Panc1 (cell line): ENCODE data around the gene IRF7. TPM values are rescaled to one million over a fixed set of nuclear protein-coding genes. Genes with fewer than 3 reads are reported as not detected.

Experiments used
- ATAC-seq: fragments of 200-7000 bp; cut with Tn5 transposase; 2 replicates; pipeline ENCODE4 v1.9.1; 2020; ENCODE audit warnings: mild to moderate bottlenecking, moderate library complexity
- BruUV-seq: library from RNA; stranded (reverse); fragments of 400-500 nt; replicated peaks from 2 replicates; lab custom pipeline; 2021; lab: Mats Ljungman, UMichigan
- CTCF ChIA-PET: fragments of 300-600 bp; sonication (Branson Sonifier 250); formaldehyde crosslinking; loops from one replicate; lab custom pipeline; 2022; ENCODE audit warnings: antibody characterized with exemption; lab: Charles Lee
- POLR2A ChIA-PET: fragments of 300-600 bp; sonication (Branson Sonifier 250); formaldehyde crosslinking; loops from one replicate; lab custom pipeline; 2022; ENCODE audit warnings: antibody characterized with exemption; lab: Charles Lee
- DNase-seq: peaks from one replicate; pipeline ENCODE4 v3.0.0-alpha.2; 2010; ENCODE audit warnings: low read depth, low spot score
- H3K27ac ChIP-seq: 2 replicates; pipeline ENCODE4 v1.5.1; 2011; ENCODE audit warnings: mild to moderate bottlenecking, low read length, inconsistent platforms
- H3K27me3 ChIP-seq: fragments of 200-500 bp; sonication (Bioruptor generic); 2 replicates; pipeline ENCODE4 v1.6.0; 2014; ENCODE audit warnings: low read length, inconsistent platforms; ENCODE audit not compliant: control insufficient read depth, insufficient read depth
- H3K36me3 ChIP-seq: fragments of 200-500 bp; sonication (Bioruptor generic); 2 replicates; pipeline ENCODE4 v1.5.1; 2014; ENCODE audit warnings: inconsistent platforms, mild to moderate bottlenecking, low read length, moderate library complexity; ENCODE audit not compliant: control insufficient read depth, insufficient read depth
- H3K4me1 ChIP-seq: 2 replicates; pipeline ENCODE4 v1.5.1; 2011; ENCODE audit warnings: inconsistent platforms, mild to moderate bottlenecking, low read length, moderate library complexity; ENCODE audit not compliant: control insufficient read depth, insufficient read depth
- H3K4me3 ChIP-seq, 2 experiments: 2 replicates each; pipeline ENCODE4 v1.5.1; 2011 to 2012; ENCODE audit warnings: low read depth in 2 of 2, low read length in 2 of 2, mild to moderate bottlenecking in 2 of 2, inconsistent platforms in 1 of 2, moderate library complexity in 1 of 2
- H3K9me3 ChIP-seq: fragments of 200-500 bp; sonication (Bioruptor generic); 2 replicates; pipeline ENCODE4 v1.5.1; 2014; ENCODE audit warnings: low read depth, mild to moderate bottlenecking, inconsistent platforms, low read length, moderate library complexity; ENCODE audit not compliant: control insufficient read depth, insufficient read depth
- POLR2AphosphoS5 ChIP-seq: IDR thresholded peaks from 2 replicates; pipeline ENCODE4 v1.6.1; 2012; ENCODE audit warnings: mild to moderate bottlenecking, low read depth, low read length, moderate library complexity
- SIN3A ChIP-seq: IDR thresholded peaks from 2 replicates; pipeline ENCODE4 v1.6.1; 2012; ENCODE audit warnings: low read depth, mild to moderate bottlenecking, low read length, moderate library complexity, borderline replicate concordance; ENCODE audit not compliant: insufficient read depth
- TCF7L2 ChIP-seq: IDR thresholded peaks from 2 replicates; pipeline ENCODE4 v1.6.1; 2011; ENCODE audit warnings: mild to moderate bottlenecking, low read depth, low read length, inconsistent platforms
- in situ Hi-C: cut with HindIII; loops from 2 replicates; pipeline ENCODE4 v1.10.0; 2016; ENCODE audit warnings: low sequenced_read_pairs, low pct_unique_long_range_greater_than_20kb
- intact Hi-C: fragments of 100-400 bp; cut with micrococcal nuclease; formaldehyde crosslinking; loops from one replicate; pipeline ENCODE4 v1.10.0; 2022; ENCODE audit not compliant: unreplicated experiment
- total RNA-seq: library from RNA; stranded (reverse); gene quantifications from one replicate; pipeline ENCODE4 v1.2.1, GENCODE V29; 2021; ENCODE audit not compliant: unreplicated experiment
- TF ChIP-seq, protein P1 (sequence below): fragments of 450-650 bp; IDR thresholded peaks from 2 replicates; pipeline ENCODE4 v1.5.1; 2017; ENCODE audit warnings: mild to moderate bottlenecking
- TF ChIP-seq, protein P2 (sequence below), 2 experiments: IDR thresholded peaks; 2 replicates each; pipeline ENCODE4 v1.6.1; 2011 to 2012; ENCODE audit warnings: low read depth in 2 of 2, control low read depth in 1 of 2, low read length in 1 of 2, mild to moderate bottlenecking in 1 of 2, moderate library complexity in 1 of 2; ENCODE audit not compliant: insufficient read depth in 1 of 2

Gene IRF7
- total RNA-seq, 1 experiment from 2014 or later: 23.9 TPM

DNA sequence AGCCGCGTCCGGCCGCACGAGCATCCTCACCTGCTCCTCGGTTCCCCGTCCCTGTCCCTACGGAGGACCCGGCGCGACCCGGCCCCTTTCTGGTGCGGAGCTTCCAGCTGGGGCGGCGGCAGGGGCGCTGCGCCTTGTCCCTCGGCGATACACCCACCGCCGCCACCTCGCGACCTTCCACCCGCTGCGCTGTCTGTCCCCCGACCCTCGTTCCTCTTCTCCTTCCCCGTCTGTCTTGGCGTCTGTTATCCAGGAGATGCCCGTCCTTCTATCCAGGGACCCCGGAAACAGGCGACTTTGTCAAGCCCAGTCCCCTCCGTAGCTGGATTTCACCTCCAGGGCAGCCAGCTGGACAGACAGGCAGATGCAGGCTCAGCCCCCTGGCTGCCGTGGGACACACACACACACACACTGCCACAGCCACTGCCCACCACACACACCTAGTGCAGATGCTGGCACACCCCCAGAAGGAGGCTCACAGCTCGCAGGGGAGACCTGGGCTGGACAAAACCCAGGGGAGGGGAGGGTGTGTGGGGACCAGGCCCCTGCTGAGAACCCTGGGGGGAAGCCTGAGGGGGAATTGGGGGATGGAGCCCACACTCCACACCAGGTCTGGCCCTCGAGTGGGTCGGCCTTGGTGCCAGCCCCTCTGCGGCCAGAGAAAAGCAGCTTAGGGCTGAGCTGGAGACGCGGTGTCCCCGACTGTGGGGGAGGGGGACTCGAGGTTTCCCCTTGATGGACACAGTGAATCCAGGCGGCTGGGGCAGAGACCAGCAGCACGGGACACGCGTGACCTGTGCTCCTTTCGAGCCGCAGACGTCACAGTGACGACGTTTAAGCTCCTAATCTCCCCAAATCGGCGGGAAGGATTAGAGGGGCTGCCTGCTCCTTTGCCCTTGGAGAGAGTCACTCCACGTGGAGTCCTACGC is 22.1 kb upstream of the IRF7 start:
- ATAC-seq (no peak), DNase-seq (no peak)
- ChIA-PET CTCF (interaction anchor here (0.8 kb wide), 1 partner anchor 91 kb away, joined by 5 read pairs; no protein-coding TSS in a partner anchor), POLR2A (interaction anchor here (0.6 kb wide), 1 partner anchor 57 kb away, joined by 4 read pairs; the partner anchor contains the start of gene DEAF1)
- intact Hi-C loops: no loop called here
- no peaks in the 10 kb centered on the region for H3K9me3 ChIP-seq
- peaks cover 21% of the 10 kb centered on the region for H3K4me1 ChIP-seq
- no TSS peak for BruUV-seq
- in situ Hi-C loops: no loop called here
- no peak overlapping the region for H3K27ac ChIP-seq
- TF ChIP-seq SIN3A (no peak), TCF7L2 (no peak), POLR2AphosphoS5 (no peak)
- TF ChIP-seq, protein P1, sequence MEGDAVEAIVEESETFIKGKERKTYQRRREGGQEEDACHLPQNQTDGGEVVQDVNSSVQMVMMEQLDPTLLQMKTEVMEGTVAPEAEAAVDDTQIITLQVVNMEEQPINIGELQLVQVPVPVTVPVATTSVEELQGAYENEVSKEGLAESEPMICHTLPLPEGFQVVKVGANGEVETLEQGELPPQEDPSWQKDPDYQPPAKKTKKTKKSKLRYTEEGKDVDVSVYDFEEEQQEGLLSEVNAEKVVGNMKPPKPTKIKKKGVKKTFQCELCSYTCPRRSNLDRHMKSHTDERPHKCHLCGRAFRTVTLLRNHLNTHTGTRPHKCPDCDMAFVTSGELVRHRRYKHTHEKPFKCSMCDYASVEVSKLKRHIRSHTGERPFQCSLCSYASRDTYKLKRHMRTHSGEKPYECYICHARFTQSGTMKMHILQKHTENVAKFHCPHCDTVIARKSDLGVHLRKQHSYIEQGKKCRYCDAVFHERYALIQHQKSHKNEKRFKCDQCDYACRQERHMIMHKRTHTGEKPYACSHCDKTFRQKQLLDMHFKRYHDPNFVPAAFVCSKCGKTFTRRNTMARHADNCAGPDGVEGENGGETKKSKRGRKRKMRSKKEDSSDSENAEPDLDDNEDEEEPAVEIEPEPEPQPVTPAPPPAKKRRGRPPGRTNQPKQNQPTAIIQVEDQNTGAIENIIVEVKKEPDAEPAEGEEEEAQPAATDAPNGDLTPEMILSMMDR: no peak
- TF ChIP-seq, protein P2, sequence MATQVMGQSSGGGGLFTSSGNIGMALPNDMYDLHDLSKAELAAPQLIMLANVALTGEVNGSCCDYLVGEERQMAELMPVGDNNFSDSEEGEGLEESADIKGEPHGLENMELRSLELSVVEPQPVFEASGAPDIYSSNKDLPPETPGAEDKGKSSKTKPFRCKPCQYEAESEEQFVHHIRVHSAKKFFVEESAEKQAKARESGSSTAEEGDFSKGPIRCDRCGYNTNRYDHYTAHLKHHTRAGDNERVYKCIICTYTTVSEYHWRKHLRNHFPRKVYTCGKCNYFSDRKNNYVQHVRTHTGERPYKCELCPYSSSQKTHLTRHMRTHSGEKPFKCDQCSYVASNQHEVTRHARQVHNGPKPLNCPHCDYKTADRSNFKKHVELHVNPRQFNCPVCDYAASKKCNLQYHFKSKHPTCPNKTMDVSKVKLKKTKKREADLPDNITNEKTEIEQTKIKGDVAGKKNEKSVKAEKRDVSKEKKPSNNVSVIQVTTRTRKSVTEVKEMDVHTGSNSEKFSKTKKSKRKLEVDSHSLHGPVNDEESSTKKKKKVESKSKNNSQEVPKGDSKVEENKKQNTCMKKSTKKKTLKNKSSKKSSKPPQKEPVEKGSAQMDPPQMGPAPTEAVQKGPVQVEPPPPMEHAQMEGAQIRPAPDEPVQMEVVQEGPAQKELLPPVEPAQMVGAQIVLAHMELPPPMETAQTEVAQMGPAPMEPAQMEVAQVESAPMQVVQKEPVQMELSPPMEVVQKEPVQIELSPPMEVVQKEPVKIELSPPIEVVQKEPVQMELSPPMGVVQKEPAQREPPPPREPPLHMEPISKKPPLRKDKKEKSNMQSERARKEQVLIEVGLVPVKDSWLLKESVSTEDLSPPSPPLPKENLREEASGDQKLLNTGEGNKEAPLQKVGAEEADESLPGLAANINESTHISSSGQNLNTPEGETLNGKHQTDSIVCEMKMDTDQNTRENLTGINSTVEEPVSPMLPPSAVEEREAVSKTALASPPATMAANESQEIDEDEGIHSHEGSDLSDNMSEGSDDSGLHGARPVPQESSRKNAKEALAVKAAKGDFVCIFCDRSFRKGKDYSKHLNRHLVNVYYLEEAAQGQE (IDR thresholded peaks at IDR 0.05; ENCODE audit: insufficient read depth in 1 of 2, low read depth in 2 of 2, low read length in 1 of 2): no peak
- H3K27me3 ChIP-seq: no peaks in the 10 kb centered on the region
- H3K4me3 ChIP-seq: no peak overlapping the region
- H3K36me3 ChIP-seq: no peaks in the 10 kb centered on the region

DNA sequence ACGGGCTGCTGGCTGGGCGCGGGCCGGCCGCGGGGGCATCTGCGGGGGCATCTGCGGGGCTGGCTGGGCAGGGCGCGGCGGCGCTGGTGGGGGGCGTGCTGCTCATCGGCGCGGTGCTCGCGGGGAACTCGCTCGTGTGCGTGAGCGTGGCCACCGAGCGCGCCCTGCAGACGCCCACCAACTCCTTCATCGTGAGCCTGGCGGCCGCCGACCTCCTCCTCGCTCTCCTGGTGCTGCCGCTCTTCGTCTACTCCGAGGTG is 21.5 kb upstream of the IRF7 start:
- ChIA-PET POLR2A (no interaction called here), CTCF (interaction anchor here (0.8 kb wide), 1 partner anchor 91 kb away, joined by 5 read pairs; no protein-coding TSS in a partner anchor)
- in situ Hi-C loops (no loop called here), intact Hi-C loops (no loop called here)
- no peak for DNase-seq
- Histone ChIP-seq H3K36me3 (no peaks in the 10 kb centered on the region), H3K4me1 (peaks cover 17% of the 10 kb centered on the region), H3K9me3 (no peaks in the 10 kb centered on the region), H3K4me3 (no peak overlapping the region), H3K27me3 (no peaks in the 10 kb centered on the region), H3K27ac (no peak overlapping the region)
- BruUV-seq: no TSS peak
- ATAC-seq: no peak
- TF ChIP-seq, protein P2 (IDR thresholded peaks at IDR 0.05; ENCODE audit: insufficient read depth in 1 of 2, low read depth in 2 of 2, low read length in 1 of 2): no peak
- TF ChIP-seq SIN3A (no peak), POLR2AphosphoS5 (no peak), TCF7L2 (no peak)
- TF ChIP-seq, protein P1: no peak
